CD4-positive, alpha-beta T cell treated with Interleukin-4 for 1 hour (primary cell): Measurements from ENCODE around the gene C9.
"Not testable (repeated sequence)": the region's sequence is repeated elsewhere in the genome, so short reads cannot be mapped to it uniquely, and the experiment has no call there.

ENCODE experiments used
- DNase-seq, 2 donors: peaks; one replicate each; pipeline ENCODE4 v3.0.0-alpha.2; 2020 to 2022

C9 gene

DNA sequence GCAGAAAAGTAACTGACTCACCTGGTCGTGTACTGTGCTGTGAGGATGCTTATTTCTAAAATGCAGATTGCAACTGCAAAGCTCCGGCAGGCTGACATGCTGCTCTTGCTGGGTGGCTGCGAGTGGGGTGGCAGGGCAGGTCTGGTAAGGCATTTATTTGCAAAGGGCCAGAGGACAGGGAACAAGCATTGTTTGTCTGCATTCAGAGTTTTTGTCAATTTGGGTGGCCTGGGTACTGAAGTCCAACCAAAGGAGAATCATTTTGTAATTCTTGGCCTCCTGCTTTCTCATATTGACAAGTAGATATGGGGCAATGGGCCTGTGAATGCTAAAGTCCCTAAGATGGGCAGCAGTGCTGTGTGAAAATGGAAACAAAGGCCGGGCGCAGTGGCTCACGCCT, at the start of gene C9:
C9 (minus strand) TSS at position 129 of the 400 bp plus-strand sequence; CDS start at position 98, 31 bp downstream.
- DNase-seq: no peak

GRCh38 chr5:39413771-39414170, 49.5 kb upstream of the C9 start:
- no peak for DNase-seq

GRCh38 chr5:39412721-39413394, 48.6 kb upstream of the C9 start:
- DNase-seq: no peak

GRCh38 chr5:39411985-39412384, 47.7 kb upstream of the C9 start:
- no peak for DNase-seq

GRCh38 chr5:39411061-39411460, 46.8 kb upstream of the C9 start:
- DNase-seq: no peak

DNA sequence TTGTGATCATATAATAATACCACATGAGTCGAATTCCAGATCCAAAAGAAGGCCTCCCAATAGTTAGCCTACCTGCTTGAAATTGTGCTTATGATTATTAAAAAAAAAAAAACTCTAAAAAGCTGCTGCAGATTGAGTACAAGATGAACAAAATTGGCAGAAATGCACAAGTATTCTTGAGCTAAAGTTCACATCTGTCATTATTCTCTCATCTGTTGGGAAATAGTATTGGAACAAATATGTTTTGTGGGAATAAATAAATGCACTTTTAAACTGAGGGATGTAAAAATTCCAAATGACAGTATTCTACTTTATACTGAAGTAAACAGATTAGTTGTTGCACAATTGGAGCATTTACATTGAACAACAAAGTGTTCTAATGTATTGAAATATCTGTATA, 44.7 kb upstream of the C9 start:
- no peak for DNase-seq

DNA sequence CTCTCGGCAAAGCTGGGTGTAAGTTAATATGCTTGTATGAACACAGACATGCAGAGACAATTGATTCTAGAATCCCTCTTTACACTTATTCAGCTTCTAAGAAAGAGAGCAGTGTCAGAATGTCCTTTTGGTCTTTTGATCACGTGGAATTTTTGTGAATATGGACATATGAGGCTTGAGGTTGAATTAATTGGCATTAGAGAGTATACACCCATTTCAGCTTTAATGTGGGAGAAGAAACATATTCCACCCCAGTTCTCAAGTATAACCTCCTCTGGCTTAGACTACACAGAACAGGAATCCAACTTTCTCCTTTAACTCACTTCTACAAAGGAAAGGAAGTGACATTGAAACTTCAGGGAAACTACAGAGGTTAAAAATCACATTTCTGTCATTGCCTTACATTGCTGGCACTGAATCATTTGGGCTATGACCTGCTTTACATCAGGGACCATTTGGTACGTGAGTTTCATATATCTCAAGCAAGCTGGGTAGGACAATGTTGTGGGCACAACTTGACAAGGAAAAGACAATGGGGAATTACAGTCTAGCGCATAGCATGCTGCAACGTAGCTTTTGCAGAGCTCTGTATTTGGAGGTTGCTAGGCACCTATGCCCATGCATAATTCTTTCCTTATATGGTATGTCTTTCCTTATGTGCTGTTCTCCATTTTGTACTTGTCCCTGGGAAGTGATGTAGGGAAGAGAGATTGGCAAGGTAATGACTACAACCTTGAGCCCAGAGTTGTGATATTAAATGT, 41.0 kb upstream of the C9 start:
- DNase-seq: no peak

DNA sequence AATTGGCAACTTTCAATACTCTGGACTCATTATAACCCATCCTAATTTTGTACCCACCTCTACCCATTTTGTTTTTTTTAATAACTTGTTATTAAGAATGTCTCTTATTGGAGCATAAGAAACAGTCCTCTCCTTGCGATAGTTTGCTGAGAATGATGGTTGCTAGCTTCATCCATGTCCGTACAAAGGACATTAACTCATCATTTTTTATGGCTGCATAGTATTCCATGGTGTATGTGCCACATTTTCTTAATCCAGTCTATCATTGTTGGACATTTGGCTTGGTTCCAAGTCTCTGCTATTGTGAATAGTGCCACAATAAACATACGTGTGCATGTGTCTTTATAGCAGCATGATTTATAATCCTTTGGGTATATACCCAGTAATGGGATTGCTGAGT, 39.5 kb upstream of the C9 start:
- DNase-seq: not testable (repeated sequence)

- DNase-seq: not testable (repeated sequence)
These were observed 37.8 kb upstream of the C9 start for GRCh38 chr5:39402140-39402539.

GRCh38 chr5:39400713-39401578, 36.7 kb upstream of the C9 start:
- no peak for DNase-seq

GRCh38 chr5:39399135-39400036, 35.1 kb upstream of the C9 start:
- peak; percentile 20 to 38 for DNase-seq

- no peak for DNase-seq
These were observed 32.5 kb upstream of the C9 start for GRCh38 chr5:39396843-39397242.

DNA sequence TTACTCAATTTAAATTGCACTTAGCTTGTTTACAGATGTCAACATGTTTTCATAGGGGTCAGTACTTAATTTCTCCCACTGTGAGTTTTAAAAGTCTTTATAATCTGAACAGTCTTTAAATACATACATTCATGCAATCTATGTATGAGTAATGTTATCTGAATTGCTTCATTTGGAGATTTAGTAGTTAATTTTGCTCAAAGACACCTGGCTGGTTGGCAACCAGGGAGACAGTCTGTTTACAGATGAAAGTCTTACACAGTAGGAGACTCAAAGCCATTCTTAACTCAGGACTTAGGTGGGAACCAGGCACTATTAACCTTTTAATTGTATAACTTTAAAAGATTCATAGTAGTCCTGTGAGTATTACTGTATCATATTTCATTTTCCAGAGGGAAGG, 31.2 kb upstream of the C9 start:
- DNase-seq: no peak

DNA sequence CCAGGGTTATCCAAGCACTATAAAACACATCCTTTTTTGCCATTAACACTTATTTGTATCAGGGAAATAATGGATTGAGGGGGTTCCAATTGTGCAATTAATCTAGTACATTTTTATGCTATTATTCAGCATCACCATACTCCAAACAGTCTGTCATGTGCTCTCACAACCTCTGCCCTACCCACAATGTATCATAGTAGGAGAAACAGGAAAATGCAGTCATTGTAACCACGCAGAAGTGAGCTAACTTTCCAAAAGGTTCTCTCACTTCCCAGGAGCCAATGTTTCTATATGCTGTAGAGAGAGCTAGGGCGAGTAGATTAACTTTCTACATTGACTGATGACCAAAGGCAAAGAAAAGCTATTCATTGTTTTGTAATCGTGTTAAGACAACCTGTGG, 30.7 kb upstream of the C9 start:
- DNase-seq: no peak

DNA sequence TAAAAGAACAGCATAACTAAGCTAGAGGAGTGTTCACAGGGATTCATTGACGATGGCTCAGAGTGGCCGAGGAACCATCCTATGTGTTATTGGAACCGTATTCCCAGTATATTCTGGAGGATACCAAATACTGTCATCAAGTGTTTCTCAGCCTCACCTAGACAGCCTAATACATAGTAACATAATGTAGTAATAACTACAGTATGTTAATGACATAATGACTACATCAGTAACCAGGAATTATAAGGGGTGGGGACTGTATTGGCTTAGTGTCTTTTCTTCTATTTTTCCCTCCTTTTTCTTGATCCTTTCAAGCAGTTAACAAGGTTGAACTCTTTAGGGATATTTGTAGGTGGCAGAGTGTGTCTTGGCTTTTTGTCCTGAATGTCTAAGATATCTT, 26.6 kb upstream of the C9 start:
- DNase-seq: no peak

DNA sequence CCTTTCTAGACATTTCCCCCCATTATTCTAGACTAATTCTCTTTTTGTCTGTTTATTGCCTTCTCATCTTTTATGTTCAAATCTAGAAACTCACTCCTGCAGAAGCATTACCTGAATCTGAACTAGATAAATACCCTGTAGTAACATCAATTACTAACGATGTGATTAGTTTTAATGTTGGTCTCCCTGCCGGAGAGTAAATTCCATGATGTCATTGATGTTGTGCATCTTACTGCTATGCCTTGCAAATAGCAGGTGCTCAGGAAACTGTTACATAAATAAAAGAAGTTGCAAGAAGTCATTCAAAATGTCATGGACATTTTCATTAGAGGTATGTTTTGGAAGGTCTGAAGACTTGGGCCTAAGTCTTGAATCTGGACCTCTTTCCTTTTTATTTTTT, 23.0 kb upstream of the C9 start:
- no peak for DNase-seq

DNA sequence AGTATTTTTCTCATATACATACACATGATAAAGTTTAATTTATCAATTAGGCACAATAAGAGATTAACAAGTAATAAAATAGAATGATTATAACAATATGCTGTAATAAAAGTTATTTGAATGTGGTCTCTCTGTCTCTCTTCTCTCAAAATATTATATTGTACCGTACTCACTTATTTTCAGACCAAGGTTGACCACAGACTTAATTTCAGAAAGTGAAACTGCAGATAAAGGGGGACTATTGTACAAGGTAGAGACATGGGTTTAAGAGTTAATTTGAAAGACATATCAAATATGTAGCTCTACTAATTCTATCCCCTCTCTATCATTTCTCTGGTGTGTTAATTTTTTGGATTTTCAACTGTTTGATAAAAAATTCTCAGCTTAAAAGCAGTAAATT, 20.0 kb upstream of the C9 start:
- no peak for DNase-seq

GRCh38 chr5:39381376-39381775, 17.1 kb upstream of the C9 start:
- no peak for DNase-seq

DNA sequence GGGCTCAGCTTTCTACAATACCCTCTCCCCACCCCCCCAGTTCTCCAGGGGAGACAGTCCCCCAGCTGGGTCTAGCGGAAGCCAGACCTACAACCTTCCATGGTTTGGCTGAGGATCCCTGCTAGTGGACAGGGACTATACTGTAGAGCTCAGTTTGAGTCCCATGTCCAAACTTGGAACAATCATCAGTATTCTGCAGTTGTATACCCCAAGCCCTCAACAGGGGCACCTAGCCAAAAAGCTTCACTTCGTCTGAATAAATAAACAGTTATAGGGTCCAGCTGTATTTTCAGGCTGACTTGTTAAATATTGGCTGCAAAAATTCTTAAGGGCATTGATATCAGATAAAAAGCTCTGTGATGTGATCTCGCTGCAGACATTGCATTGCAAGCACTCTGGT, 15.4 kb upstream of the C9 start:
- DNase-seq: no peak

DNA sequence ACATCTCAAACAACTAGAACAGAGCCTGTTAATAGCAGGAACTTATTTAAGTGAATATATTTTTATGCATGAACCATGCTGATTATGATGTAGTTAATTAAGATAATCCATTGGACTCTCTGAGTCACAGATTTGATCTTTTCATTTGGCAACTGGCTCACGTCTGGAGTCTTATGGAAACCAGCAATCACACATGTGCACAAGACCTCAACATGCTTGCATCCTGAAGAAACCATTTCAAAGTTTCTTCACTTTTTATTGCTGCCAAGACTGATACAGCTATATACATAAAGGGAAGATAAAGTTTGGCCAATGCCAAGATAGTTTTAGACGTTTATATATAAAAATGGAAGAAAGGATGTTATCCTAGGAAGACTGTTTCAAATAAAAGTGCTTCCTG, 13.3 kb upstream of the C9 start:
- DNase-seq: no peak

DNA sequence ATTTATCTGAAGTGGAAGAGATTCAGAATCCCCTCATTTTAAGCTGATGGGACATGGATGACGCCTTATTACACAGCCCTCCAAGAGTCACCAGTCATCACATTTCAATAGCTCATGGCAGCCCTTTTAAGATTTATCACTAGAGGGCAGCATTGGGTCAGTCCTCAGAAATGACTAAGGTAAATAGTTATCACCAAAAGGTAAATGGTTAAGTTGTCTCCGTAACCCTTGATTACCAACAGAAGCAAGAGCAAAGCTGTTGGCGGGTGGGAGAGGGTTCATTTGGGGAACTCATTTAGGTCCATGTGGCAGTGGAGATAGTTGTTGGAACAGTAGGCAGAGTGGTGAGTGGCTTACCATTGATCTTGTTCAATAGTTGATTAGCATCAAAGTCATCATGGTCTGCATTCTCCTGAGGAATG, 12.0 kb upstream of the C9 start:
- DNase-seq: peak; percentile 33 to 59

GRCh38 chr5:39373791-39374190, 9.5 kb upstream of the C9 start:
- no peak for DNase-seq

DNA sequence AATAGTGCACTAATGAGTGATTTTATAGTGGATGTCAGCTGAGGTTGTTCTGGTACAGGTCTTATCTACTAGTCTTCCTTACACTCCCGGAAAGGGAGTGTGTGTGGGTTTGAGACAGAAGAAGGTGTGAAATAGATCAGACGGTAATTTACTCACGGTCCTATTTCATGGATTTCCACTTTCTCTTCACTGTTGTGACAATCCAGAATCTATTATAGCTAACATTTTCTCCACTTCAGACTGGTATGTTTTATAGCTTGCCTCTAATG, 7.0 kb upstream of the C9 start:
- DNase-seq: no peak
